ENCODE data around the gene ELOVL6.
A peak's percentile ranks its signal among the peaks of the same experiment; 100 is the strongest.

Gene ELOVL6

DNA sequence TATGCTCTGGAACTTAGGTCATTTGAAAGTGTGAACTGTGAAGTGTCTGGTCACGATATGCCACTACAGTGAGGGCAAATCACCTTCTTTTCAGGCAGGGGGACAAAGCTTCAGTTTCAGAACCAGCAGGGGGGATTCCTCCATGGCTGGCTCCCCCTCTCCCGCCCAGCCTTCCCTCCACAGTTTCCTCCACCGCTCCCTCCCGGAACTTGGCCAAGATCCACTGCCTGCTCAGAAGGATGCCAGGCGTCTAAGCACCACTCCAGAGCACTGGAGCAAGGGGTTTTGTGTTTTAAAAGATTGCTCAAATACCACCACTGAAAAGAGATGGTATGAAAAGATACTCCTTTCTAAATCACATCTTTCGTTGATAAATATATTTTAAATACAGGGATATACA, 126.9 kb downstream of the ELOVL6 start:
- no peaks in the 10 kb centered on the region for H4K20me1 ChIP-seq
- peaks cover 4% of the 10 kb centered on the region for H3K9me3 ChIP-seq
- H3K4me1 ChIP-seq: no peaks in the 10 kb centered on the region
- no peak overlapping the region for H3K4me2 ChIP-seq
- H3K4me3 ChIP-seq: no peak overlapping the region
- peaks cover 43% of the 10 kb centered on the region for H3K36me3 ChIP-seq
- H3K27me3 ChIP-seq: no peaks in the 10 kb centered on the region
- no peak overlapping the region for H3K27ac ChIP-seq
- H3K9ac ChIP-seq: no peak overlapping the region
- no peak for TF ChIP-seq Cebpa-rat (IDR thresholded peaks at IDR 0.05)

DNA sequence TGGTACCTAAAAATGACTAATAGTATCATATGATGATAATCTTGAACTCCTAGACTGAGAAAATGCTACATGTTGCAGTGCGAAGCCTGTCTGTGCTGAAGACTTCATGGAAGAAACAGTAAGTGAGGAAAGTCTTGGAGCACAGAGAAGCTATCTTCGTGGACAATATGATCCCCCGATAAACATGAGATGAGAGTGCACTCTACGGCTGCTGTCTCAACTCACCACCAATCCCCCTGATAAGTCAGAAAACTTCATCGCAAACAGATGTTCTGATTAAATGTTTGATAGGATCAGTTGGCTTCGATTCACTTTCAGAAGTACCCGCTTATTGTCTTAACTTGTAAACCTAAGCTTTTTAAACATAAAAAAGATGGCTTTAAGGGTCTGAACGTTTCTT, 130.2 kb downstream of the ELOVL6 start:
- Histone ChIP-seq H3K4me3 (no peak overlapping the region), H3K36me3 (peaks cover 29% of the 10 kb centered on the region), H3K4me2 (no peak overlapping the region), H4K20me1 (no peaks in the 10 kb centered on the region), H3K27ac (no peak overlapping the region), H3K27me3 (no peaks in the 10 kb centered on the region), H3K9ac (no peak overlapping the region), H3K9me3 (peaks cover 4% of the 10 kb centered on the region; the same call in 1 of the 2 replicates), H3K4me1 (no peaks in the 10 kb centered on the region)
- TF ChIP-seq Cebpa-rat (IDR thresholded peaks at IDR 0.05): no peak

DNA sequence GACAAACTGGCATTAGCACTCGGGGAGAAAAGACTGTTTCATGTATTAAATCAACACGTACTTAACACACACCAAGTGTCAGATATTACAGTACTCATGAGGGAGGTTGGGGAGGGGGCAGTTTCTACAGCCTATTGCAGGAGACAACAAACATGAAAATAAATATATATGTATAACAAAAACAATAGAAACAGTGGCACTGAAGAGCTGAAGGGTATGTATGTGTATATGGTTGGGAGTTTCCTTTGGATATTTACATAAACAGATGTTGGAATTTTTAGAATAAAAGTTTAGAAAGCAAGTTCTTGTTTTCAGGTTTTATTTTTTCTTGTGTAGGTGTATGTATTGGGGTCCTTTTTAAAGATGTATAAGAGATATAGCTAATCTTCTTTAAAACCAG, 133.5 kb downstream of the ELOVL6 start:
- Histone ChIP-seq H3K27me3 (no peaks in the 10 kb centered on the region), H3K4me2 (no peak overlapping the region), H3K9ac (no peak overlapping the region), H4K20me1 (no peaks in the 10 kb centered on the region), H3K4me1 (peaks cover 12% of the 10 kb centered on the region), H3K27ac (no peak overlapping the region), H3K4me3 (no peak overlapping the region), H3K36me3 (peaks cover 6% of the 10 kb centered on the region; the same call in 1 of the 2 replicates), H3K9me3 (no peaks in the 10 kb centered on the region)
- TF ChIP-seq Cebpa-rat (IDR thresholded peaks at IDR 0.05): no peak

- no peak overlapping the region for H3K4me2 ChIP-seq
- no peaks in the 10 kb centered on the region; the same call in 1 of the 2 replicates for H3K36me3 ChIP-seq
- H3K27ac ChIP-seq: no peak overlapping the region
- no peak overlapping the region for H3K4me3 ChIP-seq
- no peaks in the 10 kb centered on the region for H3K9me3 ChIP-seq
- H3K4me1 ChIP-seq: peaks cover 18% of the 10 kb centered on the region
- TF ChIP-seq Cebpa-rat (IDR thresholded peaks at IDR 0.05): no peak
- no peak overlapping the region for H3K9ac ChIP-seq
- no peaks in the 10 kb centered on the region for H4K20me1 ChIP-seq
- no peaks in the 10 kb centered on the region for H3K27me3 ChIP-seq
These were observed 134.1 kb downstream of the ELOVL6 start for GRCh38 chr4:110064295-110064694.

- H3K27me3 ChIP-seq: no peaks in the 10 kb centered on the region
- no peaks in the 10 kb centered on the region for H4K20me1 ChIP-seq
- no peak overlapping the region for H3K27ac ChIP-seq
- peaks cover 23% of the 10 kb centered on the region for H3K4me1 ChIP-seq
- H3K4me3 ChIP-seq: no peak overlapping the region
- H3K4me2 ChIP-seq: no peak overlapping the region
- peaks cover 13% of the 10 kb centered on the region; the same call in 1 of the 2 replicates for H3K36me3 ChIP-seq
- no peak overlapping the region for H3K9ac ChIP-seq
- no peaks in the 10 kb centered on the region for H3K9me3 ChIP-seq
- no peak for TF ChIP-seq Cebpa-rat (IDR thresholded peaks at IDR 0.05)
These were observed 136.2 kb downstream of the ELOVL6 start for GRCh38 chr4:110062166-110062565.

- H3K36me3 ChIP-seq: peaks cover 16% of the 10 kb centered on the region; the same call in 1 of the 2 replicates
- H3K27me3 ChIP-seq: no peaks in the 10 kb centered on the region
- no peak overlapping the region for H3K9ac ChIP-seq
- H3K27ac ChIP-seq: no peak overlapping the region
- TF ChIP-seq Cebpa-rat (IDR thresholded peaks at IDR 0.05): no peak
- peak overlapping the region; percentile 74; the same call in 1 of the 2 replicates for H3K4me2 ChIP-seq
- peaks cover 29% of the 10 kb centered on the region for H3K4me1 ChIP-seq
- no peaks in the 10 kb centered on the region for H4K20me1 ChIP-seq
- H3K4me3 ChIP-seq: no peak overlapping the region
- H3K9me3 ChIP-seq: no peaks in the 10 kb centered on the region
These were observed 137.3 kb downstream of the ELOVL6 start for GRCh38 chr4:110061076-110061475.

DNA sequence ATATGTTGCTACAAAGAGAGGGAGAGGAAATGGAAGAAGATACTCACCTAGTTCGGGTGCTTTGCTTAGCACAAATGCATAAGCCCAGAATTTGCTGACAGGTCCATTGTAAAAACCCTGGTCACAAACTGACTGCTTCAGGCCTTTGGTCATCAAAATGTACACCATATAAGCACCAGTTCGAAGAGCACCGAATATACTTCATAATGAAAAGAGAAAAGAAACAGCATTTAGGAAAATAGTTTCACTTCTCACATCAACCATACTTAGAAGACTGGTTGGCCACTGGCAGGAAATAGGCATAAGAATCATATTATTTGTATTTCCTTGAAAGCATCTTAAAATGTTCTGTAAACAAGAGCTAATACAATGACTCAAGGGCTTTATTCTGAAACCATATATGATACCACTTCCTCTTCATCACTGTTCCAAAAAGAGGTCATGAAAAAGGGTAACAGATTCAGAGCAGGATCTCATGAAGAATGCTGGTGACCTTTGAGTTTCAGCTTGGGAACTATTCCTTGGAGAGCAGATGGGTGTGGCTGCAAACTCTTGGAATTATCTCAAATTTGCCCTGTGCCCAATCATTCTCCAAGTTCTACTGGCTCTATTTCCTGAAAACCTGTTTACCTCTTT, 138.7 kb downstream of the ELOVL6 start:
- TF ChIP-seq Cebpa-rat (IDR thresholded peaks at IDR 0.05): no peak
- Histone ChIP-seq H3K4me1 (peaks cover 41% of the 10 kb centered on the region), H4K20me1 (no peaks in the 10 kb centered on the region), H3K9me3 (no peaks in the 10 kb centered on the region), H3K4me2 (peak overlapping the region; percentile 74), H3K27ac (peak overlapping the region; percentile 33; the same call in 1 of the 2 replicates), H3K9ac (no peak overlapping the region), H3K27me3 (no peaks in the 10 kb centered on the region), H3K36me3 (peaks cover 22% of the 10 kb centered on the region; the same call in 1 of the 2 replicates), H3K4me3 (no peak overlapping the region)

GRCh38 chr4:110058677-110059076, 139.7 kb downstream of the ELOVL6 start:
- Histone ChIP-seq H3K27ac (no peak overlapping the region), H3K36me3 (peaks cover 24% of the 10 kb centered on the region; the same call in 1 of the 2 replicates), H3K4me2 (no peak overlapping the region), H3K4me1 (peaks cover 41% of the 10 kb centered on the region), H4K20me1 (no peaks in the 10 kb centered on the region), H3K27me3 (no peaks in the 10 kb centered on the region), H3K4me3 (no peak overlapping the region), H3K9ac (no peak overlapping the region), H3K9me3 (no peaks in the 10 kb centered on the region)
- TF ChIP-seq Cebpa-rat (IDR thresholded peaks at IDR 0.05): no peak

DNA sequence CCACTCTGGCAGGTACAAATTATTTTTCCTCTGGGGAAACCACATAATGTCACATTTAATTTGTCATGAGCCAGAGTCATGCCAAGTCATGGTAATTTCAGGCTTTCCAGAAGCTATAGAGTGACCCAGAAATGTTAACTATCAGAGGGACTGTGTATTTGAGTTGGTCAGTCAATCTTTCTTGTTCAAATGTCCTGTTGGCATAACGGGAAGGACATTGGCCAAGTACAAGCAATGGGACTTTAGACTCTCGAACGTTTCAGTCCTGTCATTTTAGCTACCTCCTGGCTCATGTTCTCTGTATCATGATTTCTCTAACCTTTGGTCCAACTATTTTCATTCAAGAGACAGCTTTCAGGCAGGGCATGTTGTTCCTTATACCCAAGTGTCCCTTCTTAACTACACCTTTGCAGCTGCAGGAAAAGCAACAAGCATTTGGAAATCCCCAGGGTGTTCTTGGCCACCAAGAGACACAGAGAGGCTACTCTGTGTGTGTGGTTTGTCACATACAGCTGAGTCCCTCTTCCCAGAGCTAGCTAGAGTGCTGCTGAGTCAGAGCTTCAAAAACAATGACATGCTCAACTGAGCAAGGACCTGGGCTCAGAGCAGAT, 143.2 kb downstream of the ELOVL6 start:
- H3K9ac ChIP-seq: no peak overlapping the region; the same call in 1 of the 2 replicates
- H3K27ac ChIP-seq: no peak overlapping the region
- H4K20me1 ChIP-seq: no peaks in the 10 kb centered on the region
- peaks cover 53% of the 10 kb centered on the region for H3K36me3 ChIP-seq
- H3K4me2 ChIP-seq: peak overlapping the region; percentile 47
- H3K9me3 ChIP-seq: no peaks in the 10 kb centered on the region
- no peak for TF ChIP-seq Cebpa-rat (IDR thresholded peaks at IDR 0.05)
- no peaks in the 10 kb centered on the region for H3K27me3 ChIP-seq
- H3K4me3 ChIP-seq: no peak overlapping the region
- peaks cover 32% of the 10 kb centered on the region for H3K4me1 ChIP-seq
